GM12878 (cell line): ENCODE results near the gene N4BP2L2.

Experiments used
- ATF7 ChIP-seq: fragments of 450-650 bp; IDR thresholded peaks from 2 replicates; pipeline ENCODE4 v1.6.1; 2016; ENCODE audit warnings: low read depth, mild to moderate bottlenecking
- CREB1 ChIP-seq: IDR thresholded peaks from 2 replicates; pipeline ENCODE4 v1.6.1; 2012; ENCODE audit warnings: low read depth, mild to moderate bottlenecking, inconsistent platforms
- CREM ChIP-seq: IDR thresholded peaks from 2 replicates; pipeline ENCODE4 v1.6.1; 2014; ENCODE audit warnings: antibody characterized with exemption, low read depth
- GABPA ChIP-seq: IDR thresholded peaks from 2 replicates; pipeline ENCODE4 v1.6.1; 2014; ENCODE audit warnings: antibody characterized with exemption, low read depth, mild to moderate bottlenecking, inconsistent platforms
- POLR2AphosphoS5 ChIP-seq: IDR thresholded peaks from 2 replicates; pipeline ENCODE4 v1.6.1; 2011; ENCODE audit warnings: mild to moderate bottlenecking, low read length, inconsistent platforms
- RBBP5 ChIP-seq: fragments of 200-600 bp; sonication (generic); conservative IDR thresholded peaks from 2 replicates; pipeline ENCODE4 v1.6.1; 2016
- SIN3A ChIP-seq: IDR thresholded peaks from 2 replicates; pipeline ENCODE4 v1.6.1; 2012; ENCODE audit warnings: low read depth, low read length, improper control_type of control experiment
- YY1 ChIP-seq: IDR thresholded peaks from 2 replicates; pipeline ENCODE4 v1.6.1; 2011; ENCODE audit warnings: low read depth, mild to moderate bottlenecking, low read length

DNA sequence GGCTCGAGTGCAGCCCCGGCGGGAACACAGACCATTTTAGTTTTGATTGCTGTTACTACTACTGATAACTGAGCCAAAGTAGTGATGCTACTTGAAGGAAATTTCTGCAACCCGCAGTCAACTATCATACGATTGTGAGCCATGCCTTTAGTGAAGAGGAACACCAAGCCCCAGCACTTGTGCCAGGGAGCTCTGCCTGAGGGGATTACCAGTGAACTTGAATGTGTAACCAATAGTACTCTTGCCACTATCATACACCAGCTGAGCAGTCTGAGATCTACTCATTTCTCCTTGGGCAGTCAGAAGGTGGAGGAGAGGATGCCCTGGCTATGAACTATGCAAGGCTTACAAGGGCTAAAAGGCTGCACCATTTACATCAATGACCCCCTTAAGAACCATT, 61.7 kb downstream of the N4BP2L2 start:
- TF ChIP-seq ATF7 (no peak), CREM (no peak), CREB1 (no peak), SIN3A (no peak), POLR2AphosphoS5 (no peak), RBBP5 (no peak), YY1 (no peak), GABPA (no peak)
